Left cardiac atrium (tissue), 2 donors: ENCODE measurements around the gene SLC16A14. TPM values are rescaled to one million over a fixed set of nuclear protein-coding genes. Genes with fewer than 3 reads are reported as not detected.

Experiments used
- total RNA-seq, 2 donors: library from RNA; stranded (reverse); fragmentation: NEBNext Ultra II Directional; extraction: Animal tissue kit (Norgen Biotek cat#: 25700); gene quantifications; one replicate each; pipeline ENCODE4 v1.2.1, GENCODE V29; 2021
- donor health status: DM: no; HTN: yes; CAD: no; lungs with severe emphysema.
- donor health status: DM: yes; HTN: yes; CAD: no.

SLC16A14 gene
- total RNA-seq, 2 donors from 2014 or later, result 2.0 to 3.1 TPM

Other genes starting within 250 kb of the SLC16A14 start
- gene TRIP12, start 146.9 kb downstream of the SLC16A14 start, total RNA-seq, result 100 to 1,000 TPM; 166 to 200 TPM
- 1 to 10 TPM; 1.4 to 1.6 TPM for gene FBXO36, start 146.4 kb downstream of the SLC16A14 start, total RNA-seq
- 10 to 100 TPM; 11.0 to 15.1 TPM for gene SP110, start 151.1 kb upstream of the SLC16A14 start, total RNA-seq
- gene SP140, start 156.8 kb upstream of the SLC16A14 start, total RNA-seq, result 1 to 10 TPM in 1 of 2 donors, under 1 TPM in 1; 0.99 to 1.1 TPM